HG03520 (cell line): ENCODE results near the gene RAPGEF6.
A peak's percentile ranks its signal among the peaks of the same experiment; 100 is the strongest.
"Not testable (repeated sequence)": the region's sequence is repeated elsewhere in the genome, so short reads cannot be mapped to it uniquely, and the experiment has no call there.

ENCODE experiments used
- ATAC-seq: cut with Tn5 transposase; IDR thresholded peaks from one replicate; pipeline ENCODE4 v1.9.1; 2021; ENCODE audit warnings: mild to moderate bottlenecking, moderate library complexity; ENCODE audit not compliant: unreplicated experiment

RAPGEF6 gene

DNA sequence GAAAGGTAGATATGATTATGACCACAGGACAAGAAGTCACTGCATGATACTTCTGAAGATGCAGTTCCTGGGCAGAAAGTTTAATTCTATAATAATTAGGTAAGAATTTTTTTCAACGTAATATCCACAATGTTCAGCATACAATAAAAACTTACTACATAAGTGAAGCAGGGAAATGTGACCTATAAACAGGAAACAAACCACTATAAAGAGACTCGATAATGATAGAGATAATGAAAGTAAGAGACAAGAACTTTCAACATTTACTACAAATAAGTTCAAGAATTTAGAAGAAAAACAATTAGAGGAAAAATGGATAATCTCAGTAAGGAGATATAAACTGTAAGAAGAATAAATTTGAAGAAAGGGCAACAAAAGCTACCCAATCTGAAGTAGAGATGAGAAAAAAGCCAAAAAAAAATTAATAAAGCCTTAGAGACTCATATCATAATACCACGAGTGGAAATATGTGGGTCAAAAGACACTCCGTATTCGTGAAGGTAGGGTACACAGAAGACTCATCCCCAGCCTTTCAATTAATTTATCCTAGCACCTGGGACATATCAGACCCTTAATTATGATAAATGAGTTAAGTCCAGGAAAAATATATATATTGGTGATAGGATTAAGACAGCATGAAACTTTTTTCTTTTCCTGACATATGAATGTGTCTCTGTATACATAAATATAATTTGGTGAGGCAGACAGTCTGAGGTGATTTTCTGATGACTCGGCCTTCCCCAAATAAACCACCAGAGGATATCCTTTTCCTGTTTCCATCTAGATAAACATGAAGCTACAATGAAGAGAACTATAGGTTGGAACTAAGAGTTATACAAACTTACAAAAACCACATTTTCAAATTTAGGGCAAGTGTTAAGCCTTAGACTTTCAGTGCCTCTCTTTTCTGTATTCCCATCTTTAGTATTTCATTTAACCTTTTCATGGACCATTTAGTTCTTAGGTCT lies 120.4 kb downstream of the RAPGEF6 start:
- no peak for ATAC-seq

DNA sequence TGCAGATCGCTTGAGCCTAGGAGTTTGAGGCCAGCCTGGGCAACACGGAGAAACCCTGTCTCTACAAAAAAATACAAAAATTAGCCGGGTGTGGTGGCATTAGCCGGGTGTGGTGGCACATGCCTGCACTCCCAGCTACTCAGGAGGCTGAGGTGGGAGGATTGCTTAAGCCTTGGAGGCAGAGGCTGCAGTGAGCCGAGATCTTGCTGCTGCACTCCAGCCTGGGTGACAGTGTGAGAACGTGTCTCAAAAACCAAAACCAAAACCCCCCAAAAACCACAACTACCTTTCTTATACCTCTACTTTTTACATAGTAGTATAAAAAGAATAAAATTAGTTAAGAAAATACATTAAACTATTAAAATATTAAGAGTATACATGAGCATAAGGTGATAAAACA lies 121.2 kb downstream of the RAPGEF6 start:
- ATAC-seq = no peak

DNA sequence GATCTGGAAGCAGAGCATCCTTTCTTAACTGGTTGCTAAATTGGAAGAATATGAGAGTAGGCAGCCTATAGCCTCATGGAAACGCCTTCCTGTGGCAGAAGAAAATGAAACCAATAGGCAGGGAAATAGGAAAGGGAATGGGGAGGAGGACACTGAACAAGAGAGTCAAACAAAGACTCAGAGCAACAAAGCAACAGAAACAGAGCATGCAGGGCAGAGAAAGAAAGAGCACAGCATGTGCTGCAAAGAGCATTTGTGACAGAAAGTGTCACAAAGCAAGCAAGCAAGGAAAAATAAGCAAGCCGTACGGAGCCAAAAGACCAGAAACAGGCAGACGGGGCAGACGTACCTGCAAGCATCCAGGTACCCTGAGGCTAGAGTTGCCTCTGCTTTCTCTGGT lies 123.1 kb downstream of the RAPGEF6 start:
- ATAC-seq = no peak

DNA sequence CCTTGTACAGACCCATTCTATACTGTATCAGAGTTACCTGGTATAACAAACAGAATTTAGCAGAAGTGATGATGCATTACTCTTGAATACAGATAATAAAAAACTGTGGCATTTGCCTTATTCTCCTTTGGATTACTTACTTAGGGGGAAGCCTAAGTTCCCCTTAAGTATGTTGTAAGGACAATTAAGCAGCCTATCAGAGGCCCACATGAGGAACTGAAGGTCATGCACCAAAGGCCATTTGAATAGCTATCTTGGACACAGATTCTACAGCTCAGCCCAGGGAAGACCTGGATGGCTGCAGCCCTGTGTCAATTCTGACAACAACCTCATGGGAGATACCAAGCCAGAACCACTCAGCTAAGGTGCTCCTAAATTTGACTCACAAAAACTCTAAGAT lies 125.2 kb downstream of the RAPGEF6 start:
- ATAC-seq = no peak

DNA sequence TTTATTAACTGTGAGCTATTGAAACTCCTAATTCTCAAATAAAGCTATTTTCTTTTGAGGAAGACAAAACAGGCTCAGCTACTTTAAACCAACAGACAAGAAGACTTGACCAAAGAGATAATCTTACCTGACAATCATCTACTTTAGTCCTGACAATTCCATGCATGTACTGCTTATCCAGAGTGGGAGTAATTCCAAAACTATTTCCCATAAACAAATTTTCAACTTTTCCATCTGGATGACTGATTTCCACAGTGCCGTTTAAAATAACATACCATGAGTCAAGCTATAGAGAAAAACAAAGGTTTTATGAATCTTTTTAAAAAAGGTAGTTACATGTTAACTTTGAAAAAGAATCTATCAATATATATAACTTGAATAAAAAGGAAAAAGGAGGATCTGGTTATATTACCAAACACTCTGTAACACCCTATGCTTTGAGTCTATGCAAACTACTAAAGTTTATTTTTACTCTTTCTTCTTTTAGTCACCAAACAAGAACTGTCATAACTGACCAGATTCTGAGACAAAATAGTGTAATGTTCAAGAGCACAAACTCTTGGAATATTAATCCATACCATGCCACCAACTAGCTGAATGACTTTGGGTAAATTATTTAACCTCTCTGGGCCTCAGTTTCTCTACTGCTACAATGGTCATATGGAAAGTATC lies 129.7 kb downstream of the RAPGEF6 start:
- ATAC-seq = no peak

DNA sequence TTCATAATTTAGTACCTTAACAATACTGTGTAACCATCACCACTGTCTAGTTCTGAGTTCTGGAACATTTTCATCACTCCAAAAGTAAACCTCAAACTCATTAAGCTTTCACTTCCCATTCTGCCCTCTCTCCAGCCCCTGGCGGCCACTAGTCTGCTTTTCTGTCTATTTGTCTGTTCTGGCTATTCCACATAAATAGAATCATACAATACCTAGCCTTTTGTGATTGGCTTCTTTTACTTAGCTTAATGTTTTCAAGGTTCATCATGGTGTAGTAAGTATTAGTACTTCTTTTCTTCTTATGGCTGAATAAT lies 138.7 kb downstream of the RAPGEF6 start:
- peak; percentile 97 for ATAC-seq

DNA sequence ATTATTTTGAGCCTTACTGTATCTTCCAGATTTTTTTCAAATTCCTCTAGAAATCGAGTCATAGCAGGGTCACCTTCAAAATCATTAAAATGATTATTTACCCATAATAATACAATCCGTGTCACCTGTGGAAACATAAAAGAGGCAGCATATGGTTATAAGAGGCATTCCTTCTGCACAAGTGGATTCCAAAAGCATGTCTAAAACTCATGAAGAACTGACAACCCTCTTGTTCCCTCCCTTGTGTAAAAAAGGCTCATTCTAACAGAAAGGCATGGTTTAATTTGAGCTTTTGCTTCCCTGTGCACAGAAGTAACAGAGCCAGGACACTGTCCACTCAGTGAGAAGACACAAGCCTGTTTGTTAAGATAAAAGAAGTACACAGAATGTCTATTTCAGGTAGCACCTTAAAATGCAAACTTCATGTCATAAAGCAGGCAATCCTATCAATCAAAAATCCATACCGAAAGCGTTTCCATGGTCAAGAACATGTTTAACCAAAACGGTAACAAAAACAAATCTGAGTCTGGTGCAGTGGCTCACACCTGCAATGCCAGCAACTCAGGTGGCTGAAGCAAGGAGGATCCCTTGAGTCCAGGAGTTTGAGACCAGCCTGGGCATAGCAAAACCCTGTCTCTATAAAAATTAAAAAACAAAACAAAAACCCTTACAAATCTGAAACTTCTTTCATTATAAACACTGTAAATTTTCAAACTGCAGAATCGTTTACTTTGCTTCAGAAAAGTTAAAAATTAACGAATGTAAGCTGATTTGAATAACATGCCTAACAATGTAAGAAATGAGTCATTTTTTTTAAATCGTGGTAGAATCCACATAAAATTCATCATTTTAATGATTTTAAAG lies 139.3 kb downstream of the RAPGEF6 start:
- peak; percentile 19 for ATAC-seq

DNA sequence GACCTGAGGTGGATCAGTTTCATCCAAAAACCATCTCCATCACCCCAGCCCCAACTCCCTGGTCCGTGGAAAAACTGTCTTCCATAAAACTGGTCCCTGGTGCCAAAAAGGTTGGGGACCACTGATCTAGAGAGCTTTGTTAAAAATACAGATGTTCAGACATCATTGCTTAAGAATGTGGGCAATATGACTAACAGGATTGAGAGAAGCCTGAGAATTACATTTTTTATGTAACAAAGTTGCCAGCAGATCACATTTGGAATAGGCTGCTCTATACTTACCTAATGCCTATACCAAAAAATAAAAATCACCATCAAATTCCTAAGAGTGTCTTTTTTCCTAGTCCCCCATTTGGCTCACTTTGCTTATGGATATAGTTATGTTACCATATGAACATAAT lies 143.3 kb downstream of the RAPGEF6 start:
- no peak for ATAC-seq

DNA sequence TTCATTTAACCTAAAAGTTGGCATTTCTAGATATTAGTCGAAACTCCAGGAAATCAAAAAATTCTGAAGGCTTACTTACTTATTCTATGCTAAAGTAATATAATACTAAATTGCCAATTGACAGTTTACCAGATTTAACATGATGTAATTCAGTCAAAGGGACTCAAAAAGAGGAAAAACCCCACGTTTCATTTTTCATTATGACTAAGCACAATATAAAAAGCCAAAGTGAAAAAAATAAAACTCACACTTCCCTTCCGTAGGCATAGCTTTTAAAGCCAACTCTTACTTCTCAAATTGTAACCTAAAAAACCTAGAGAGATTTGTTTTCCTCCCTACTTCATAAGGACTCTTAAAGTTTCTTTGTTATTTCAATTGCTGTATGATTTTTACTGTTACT lies 146.6 kb downstream of the RAPGEF6 start:
- ATAC-seq = peak; percentile 91

DNA sequence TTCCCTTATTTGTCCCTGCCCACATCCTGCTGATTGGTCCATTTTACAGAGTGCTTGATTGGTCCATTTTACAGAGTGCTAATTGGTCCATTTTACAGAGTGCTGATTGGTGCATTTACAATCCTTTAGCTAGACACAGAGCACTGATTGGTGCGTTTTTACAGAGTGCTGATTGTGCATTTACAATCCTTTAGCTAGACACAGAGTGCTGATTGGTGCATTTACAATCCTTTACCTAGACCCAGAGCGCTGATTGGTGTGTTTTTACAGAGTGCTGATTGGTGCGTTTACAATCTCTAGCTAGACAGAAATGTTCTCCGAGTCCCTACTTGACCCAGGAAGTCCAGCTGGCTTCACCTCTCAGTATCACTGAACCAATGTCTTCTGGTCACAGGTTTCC lies 147.7 kb downstream of the RAPGEF6 start:
- ATAC-seq = not testable (repeated sequence)

DNA sequence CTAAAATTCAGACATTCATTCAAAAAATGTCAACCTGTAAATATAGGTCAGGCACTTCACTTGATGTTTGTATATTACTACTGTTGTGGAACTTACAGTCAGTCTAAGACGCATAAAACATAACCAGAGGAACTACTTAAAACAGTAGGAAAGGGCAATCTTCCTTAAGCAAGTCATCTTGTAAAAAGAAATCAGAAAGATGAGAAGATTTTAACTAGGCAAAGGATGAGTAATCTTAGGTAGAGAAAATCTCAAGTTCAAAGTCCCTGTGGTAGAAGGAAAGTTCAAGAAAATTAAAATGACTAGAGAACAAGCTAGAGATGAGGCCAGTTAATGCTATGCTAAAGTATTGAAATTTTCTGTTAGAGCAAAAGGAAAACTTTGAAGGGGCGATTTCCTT lies 152.4 kb downstream of the RAPGEF6 start:
- no peak for ATAC-seq

DNA sequence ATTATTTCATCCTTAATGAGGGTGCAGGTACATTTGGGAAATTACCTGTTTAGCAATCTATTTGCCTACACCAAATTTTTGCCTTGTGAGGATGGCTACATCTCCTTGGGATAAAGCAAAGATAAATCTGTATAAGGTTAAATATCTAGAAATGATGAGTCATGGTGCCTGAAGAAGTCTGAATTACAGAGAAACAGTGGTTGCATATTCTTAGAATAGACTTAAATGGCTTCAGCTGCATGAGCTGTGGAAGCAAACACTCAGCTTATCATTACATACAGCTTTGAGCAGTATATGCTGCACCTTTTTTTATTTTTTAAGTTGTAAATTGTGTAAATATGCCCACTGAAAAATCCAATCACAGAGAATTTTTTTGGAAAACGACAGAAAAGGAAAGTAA lies 153.5 kb downstream of the RAPGEF6 start:
- ATAC-seq = no peak

DNA sequence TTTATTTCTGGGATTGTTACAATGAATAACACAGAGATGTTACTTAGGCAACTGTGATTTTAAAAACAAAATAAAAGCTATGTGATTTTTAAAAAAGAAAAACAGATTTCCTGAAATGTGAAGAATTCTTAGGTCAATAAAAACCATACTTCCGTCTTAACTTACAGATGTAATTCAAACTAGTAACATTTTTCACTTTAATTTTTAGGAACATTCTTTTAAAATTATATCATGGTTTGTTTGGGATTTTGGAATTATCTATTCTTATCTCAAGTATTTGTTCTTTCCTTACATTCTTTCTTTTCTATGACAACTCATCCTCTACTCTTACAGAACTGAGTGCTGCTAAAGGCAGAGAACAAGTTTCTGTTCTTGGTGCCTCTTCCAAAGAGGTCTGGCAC lies 159.5 kb downstream of the RAPGEF6 start:
- no peak for ATAC-seq

DNA sequence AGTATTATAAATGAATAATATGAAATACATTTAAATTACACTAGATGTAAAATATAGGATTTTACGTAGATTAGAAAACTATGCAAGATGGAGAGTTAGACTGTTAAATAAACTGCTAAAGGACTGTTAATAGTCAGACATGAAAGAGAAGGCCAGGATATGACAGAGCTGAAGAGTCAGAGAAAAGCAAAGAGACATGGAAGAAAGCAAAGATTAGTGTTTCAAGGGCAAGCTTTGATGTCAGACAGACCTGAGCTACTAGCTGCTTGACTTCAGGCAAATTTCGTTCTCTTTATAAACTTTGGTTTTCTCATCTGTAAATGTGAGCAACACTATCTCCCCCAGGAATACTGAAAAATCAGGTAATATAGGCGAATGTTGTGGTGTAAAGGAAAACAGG lies 161.3 kb downstream of the RAPGEF6 start:
- ATAC-seq = no peak

DNA sequence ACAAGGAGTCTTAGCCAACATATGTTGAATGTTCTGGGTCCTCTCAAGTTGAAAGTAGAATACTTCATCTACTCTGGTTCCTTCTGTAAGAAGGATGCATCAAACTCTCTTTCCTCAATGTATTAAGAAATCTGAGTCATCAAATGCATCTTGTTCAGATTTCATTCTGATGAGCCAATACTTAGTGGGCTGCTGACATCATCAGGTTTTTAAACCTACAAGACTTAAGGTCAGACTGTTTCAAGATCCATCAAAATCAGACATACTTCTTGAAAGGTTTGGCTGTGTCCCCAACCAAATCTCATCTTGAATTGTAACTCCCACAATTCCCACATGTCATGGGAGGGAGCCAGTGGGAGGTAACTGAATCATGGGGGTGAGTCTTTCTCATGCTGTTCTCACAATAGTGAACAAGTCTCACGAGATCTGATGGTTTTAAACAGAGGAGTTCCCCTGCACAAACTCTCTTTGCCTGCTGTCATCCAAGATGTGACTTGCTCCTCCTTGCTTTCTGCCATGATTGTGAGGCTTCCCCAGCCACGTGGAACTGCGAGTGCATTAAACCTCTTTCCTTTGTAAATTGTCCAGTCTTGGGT lies 168.8 kb downstream of the RAPGEF6 start:
- no peak for ATAC-seq

DNA sequence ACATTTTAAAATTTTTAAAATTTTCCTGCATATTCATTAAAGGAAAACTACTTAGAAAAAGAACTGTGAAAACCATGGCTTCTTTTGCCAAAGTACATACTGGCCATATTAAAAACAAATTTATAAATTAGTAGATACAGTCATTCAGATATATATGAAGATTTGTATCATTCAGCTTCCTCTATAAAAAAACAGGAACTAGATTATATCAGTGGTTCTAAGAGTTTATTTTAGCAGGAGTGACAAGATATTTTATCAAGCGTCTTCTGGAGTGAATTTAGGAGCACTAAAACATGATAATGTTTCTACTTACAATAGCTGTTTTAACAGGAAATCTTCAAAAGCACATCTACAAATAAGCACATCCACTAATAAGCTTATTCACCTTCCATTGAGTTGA lies 171.4 kb downstream of the RAPGEF6 start:
- no peak for ATAC-seq

DNA sequence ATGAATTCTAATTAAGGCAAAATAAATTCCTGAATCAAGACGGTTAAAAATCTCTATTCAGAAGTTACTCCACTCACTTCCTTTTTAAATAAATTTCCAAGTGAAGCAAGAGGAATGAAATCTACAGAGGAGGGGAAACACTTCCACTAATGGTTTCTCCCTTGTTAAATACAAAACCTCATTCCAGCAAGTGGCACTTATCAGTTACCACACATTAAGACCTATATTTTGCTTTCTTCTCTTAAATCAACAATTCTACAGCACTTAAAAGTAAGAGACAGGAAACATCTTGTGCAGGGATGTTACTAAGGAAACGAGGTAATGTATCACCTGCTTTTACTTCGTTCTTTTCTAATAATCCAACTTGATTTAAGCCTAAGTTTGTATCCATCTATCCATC lies 172.6 kb downstream of the RAPGEF6 start:
- ATAC-seq = no peak

DNA sequence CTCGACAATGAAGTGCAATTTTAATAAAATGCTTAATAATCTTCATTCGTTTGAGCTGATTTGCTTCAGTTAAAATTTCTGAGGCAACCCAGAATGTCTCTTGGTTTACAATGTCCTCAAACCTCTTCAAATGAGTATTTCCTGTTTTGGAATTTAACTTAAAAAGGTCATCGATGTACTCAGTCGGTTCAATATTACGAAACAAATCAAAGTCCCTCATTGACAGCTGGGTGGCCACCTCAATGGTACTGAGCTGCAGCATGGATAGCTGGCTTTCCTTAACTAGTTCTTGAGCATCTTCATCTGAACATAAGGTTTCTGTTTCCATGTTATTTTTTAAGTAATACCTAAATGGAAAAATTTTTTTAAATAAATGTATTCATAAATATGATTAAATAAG lies 173.3 kb downstream of the RAPGEF6 start:
- no peak for ATAC-seq

DNA sequence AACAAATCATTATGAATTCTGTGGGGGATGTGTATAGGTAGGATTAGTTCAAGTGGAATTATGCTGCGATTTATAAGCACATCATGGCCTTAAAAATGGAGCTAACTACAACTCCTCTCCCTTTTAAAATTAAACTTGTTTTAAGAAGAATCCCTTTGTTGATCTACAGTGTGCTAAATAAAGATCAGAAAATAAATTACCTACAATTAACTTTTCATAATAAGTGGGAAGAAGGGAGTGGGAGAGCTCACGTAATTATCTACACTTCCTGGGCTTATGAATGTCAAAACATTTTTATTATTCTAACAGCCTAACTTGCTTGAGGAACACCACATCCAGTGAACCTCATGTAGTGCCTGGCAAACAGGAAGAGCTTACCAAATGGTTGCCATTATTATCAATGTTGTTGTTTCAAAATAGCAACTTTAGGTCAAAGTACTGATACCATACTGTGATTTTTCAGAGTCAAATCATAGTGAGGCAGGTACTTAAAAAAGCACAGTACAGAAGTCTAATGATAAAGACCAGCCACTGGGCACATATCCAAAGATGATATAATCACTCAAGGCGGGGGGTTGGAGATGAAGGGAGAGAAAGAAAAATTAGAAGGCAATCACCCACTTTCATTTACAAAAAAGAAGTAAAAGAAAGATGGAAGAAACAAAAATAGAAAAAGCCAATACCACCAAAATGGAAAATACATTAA lies 174.0 kb downstream of the RAPGEF6 start:
- ATAC-seq = no peak

DNA sequence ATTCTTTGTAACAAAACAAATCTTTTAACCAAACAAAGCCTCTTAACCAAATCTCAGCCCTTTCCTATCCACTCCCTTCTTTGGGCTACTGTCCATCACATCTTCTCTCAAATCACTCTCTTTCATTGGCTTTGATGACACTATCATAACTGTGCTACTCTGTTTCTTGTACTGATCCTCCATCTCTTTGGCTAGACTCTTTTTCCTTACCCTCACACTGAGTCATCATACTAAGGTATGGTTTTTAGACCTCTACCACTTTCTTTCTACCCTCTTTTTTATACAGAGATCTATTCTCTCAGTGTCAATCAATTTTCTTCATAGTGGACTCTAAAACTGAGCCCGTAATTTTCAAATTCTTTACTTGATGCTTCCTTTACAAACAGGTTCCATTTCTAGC lies 174.9 kb downstream of the RAPGEF6 start:
- no peak for ATAC-seq

DNA sequence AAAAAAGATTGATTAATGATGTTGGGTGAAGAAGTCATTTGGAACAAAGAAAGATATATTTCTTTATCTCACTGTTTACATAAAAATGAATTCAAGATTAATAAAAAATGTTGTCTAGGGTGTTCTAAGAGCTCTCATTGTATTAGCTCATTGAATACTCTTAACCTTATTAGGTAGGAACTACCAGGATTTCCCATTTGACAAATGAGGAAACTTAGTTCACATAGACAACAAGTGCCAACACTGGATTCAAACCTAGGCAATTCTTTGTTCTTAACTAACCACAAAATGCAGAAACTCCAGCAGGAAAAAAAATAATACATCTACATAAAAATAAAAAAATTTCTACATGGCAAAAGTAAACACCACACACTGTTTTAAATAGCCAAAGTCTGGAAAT lies 175.8 kb downstream of the RAPGEF6 start:
- no peak for ATAC-seq
